GM19324 (cell line): ENCODE results near the gene SSX2IP.
"Not testable (repeated sequence)": the region's sequence is repeated elsewhere in the genome, so short reads cannot be mapped to it uniquely, and the experiment has no call there.

Source experiments
- ATAC-seq: cut with Tn5 transposase; IDR thresholded peaks from one replicate; pipeline ENCODE4 v1.9.1; 2021; ENCODE audit warnings: mild to moderate bottlenecking, moderate library complexity; ENCODE audit not compliant: unreplicated experiment, low FRiP score

Gene SSX2IP

GRCh38 chr1:84621553-84621952 is 68.7 kb downstream of the SSX2IP start:
- ATAC-seq = no peak

GRCh38 chr1:84620720-84621313 is 69.4 kb downstream of the SSX2IP start:
- peak; percentile 89 for ATAC-seq

- ATAC-seq = no peak
Observed at GRCh38 chr1:84619383-84620102, 70.7 kb downstream of the SSX2IP start.

- no peak for ATAC-seq
Observed at GRCh38 chr1:84617349-84617748, 72.9 kb downstream of the SSX2IP start.

- no peak for ATAC-seq
Observed at GRCh38 chr1:84615790-84616189, 74.5 kb downstream of the SSX2IP start.

DNA sequence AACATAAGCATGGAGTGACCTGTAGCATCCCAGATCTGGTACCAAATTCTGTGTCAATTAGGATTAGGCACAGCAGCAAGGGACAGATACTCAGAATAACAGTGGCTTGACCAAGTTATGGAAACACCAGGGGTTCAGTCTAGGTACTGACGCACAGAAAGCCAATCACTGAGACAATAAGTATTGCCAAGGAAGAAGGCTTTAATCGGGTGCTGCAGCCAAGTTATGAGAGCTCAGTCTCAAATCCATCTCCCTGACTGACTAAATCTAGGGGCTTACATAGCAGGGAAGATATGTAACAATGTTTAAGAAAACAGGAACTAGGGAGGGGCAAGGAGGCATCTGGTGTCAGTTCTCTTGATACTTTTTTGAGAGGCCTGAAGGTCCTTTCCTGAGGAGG is 76.4 kb downstream of the SSX2IP start:
- no peak for ATAC-seq

- ATAC-seq = no peak
Observed at GRCh38 chr1:84613026-84613425, 77.2 kb downstream of the SSX2IP start.

DNA sequence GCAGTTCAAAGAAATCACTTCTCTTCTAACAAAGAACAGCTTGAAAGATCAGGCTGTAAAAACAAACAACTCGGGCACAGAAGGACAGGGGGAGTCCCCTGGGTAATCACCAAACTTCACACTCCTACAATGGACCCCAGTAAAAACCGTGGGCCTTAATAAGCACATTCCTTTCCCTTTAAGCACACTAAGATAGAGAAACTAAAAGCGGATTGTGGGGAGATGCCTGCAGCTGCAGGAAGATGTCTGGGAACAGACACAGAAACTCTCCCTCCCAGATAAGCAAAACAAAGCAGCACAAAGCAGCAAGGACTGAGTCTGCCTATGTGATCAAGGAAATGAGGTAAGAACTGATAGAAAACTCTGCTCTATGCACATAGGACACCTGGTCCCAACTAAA is 78.5 kb downstream of the SSX2IP start:
- ATAC-seq = no peak

GRCh38 chr1:84611091-84611490 is 79.2 kb downstream of the SSX2IP start:
- ATAC-seq = no peak

GRCh38 chr1:84606977-84607376 is 83.3 kb downstream of the SSX2IP start:
- no peak for ATAC-seq

DNA sequence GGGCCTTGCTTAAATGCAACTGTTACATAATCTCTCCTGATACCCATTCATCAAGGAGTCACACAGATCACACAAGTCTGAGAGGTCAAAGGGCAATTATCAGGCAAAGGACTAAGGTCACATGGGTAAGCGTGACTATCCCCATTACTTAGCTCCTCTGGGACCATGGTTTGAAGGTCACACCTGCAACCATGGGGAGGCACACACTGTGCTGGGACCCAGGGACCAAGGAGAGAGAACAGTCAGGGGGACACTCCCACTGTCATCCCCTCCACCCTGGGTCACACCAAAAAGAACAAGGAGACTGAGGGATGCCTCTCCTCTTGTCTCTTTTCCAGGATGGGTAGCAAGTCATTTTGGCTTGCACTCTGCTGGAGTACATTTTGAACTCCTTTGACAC is 85.1 kb downstream of the SSX2IP start:
- no peak for ATAC-seq

GRCh38 chr1:84603941-84604830 is 86.1 kb downstream of the SSX2IP start:
- no peak for ATAC-seq

DNA sequence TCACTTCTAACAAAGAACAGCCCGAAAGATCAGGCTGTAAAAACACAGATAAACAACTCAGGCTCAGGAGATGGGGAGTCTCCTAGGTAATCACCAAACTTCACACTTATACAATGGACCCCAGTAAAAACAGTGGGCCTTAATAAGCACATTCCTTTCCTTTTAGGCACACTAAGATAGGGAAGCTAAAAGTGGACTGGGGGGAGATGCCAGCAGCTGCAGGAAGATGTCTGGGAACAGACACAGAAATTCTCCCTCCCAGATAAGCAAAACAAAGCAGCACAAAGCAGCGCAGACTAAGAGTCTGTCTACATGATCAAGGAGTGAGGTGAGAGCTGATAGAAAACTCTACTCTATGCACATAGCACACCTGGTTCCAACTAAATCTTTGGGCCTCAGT is 87.0 kb downstream of the SSX2IP start:
- ATAC-seq = no peak

DNA sequence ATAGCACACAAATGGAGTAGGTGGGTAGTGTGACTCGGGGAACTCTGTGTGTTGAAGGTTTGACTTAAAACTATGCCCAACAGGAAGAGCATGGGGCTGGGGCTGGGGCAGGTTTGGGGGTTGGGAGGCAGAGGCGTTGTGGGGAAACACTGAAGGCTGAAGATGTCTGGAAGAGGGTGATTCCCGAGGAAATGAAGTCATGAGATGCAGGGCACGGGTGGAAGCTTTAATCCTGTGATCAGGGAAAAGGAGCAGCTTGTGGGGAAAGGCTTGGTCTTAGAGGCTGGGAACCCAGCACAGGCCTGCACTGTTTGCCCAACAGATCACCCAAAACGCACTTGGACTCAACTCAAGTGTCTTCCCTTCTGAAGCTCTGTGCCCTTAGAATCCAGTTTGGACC is 89.5 kb downstream of the SSX2IP start:
- no peak for ATAC-seq

GRCh38 chr1:84598846-84599741 is 91.2 kb downstream of the SSX2IP start:
- ATAC-seq = peak; percentile 65

DNA sequence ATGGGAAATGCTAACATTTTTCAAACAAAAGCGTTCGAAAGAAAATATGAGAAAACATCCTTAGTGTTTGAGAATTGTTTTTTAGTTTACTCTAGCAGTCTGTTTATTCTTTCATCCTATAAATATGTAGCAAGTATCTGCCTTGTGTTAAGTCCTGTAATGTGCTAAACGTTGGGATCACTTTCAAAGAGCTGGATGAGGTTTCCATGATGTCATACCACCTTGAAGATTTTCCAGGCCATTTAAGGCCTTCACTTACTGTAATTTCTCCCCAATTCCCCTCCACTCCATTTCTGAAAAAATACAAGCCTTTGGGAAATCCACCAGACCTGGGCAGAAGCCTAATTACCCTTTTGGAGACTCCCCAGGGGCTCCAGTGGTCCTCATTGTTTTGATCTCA is 91.8 kb downstream of the SSX2IP start:
- no peak for ATAC-seq

- ATAC-seq = no peak
Observed at GRCh38 chr1:84597011-84597410, 93.2 kb downstream of the SSX2IP start.

DNA sequence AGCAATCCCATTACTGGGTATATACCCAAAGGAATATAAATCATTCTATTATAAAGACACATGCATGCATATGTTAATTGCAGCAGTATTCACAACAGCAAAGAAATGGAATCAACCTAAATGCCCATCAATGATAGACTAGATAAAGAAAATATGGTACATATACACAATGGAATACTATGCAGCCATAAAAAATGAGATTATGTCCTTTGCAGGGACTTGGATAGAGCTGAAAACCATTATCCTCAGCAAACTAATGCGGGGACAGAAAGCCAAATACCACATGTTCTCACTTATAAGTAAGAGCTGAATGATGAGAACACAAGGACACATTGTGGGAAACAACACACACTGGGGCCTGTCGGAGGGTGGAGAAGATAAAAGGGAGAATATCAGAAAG is 95.3 kb downstream of the SSX2IP start:
- ATAC-seq = not testable (repeated sequence)
